Activated CD8-positive, alpha-beta memory T cell treated with anti-CD3 and anti-CD28 coated beads for 4 hours (primary cell): ENCODE results near the gene MICAL2.

Source experiments
- DNase-seq, 2 donors: peaks; one replicate each; pipeline ENCODE4 v3.0.0-alpha.2; 2020; ENCODE audit warnings: low read depth in 2 of 2

The MICAL2 gene

GRCh38 chr11:12287009-12287373 lies 176.6 kb downstream of the MICAL2 start:
- DNase-seq, result no peak

GRCh38 chr11:12287374-12288211 lies 177.2 kb downstream of the MICAL2 start:
- DNase-seq, result no peak

- peak in 1 of 2 donors; percentile 18 for DNase-seq
Measured at GRCh38 chr11:12288212-12288930, 178.0 kb downstream of the MICAL2 start.

- DNase-seq, result no peak
Measured at GRCh38 chr11:12288931-12289666, 178.7 kb downstream of the MICAL2 start.

- no peak for DNase-seq
Measured at GRCh38 chr11:12289667-12290476, 179.5 kb downstream of the MICAL2 start.

- no peak for DNase-seq
Measured at GRCh38 chr11:12290477-12290922, 180.1 kb downstream of the MICAL2 start.

GRCh38 chr11:12291313-12291712 lies 180.9 kb downstream of the MICAL2 start:
- no peak for DNase-seq

GRCh38 chr11:12291766-12292165 lies 181.4 kb downstream of the MICAL2 start:
- no peak for DNase-seq

GRCh38 chr11:12292766-12293165 lies 182.4 kb downstream of the MICAL2 start:
- no peak for DNase-seq

- no peak for DNase-seq
Measured at GRCh38 chr11:12293486-12293885, 183.1 kb downstream of the MICAL2 start.

- no peak for DNase-seq
Measured at GRCh38 chr11:12294613-12295012, 184.2 kb downstream of the MICAL2 start.

- DNase-seq, result no peak
Measured at GRCh38 chr11:12295943-12296342, 185.6 kb downstream of the MICAL2 start.

- no peak for DNase-seq
Measured at GRCh38 chr11:12298610-12299009, 188.2 kb downstream of the MICAL2 start.

- no peak for DNase-seq
Measured at GRCh38 chr11:12301379-12301778, 191.0 kb downstream of the MICAL2 start.

- DNase-seq, result no peak
Measured at GRCh38 chr11:12303421-12304149, 193.2 kb downstream of the MICAL2 start.

- no peak for DNase-seq
Measured at GRCh38 chr11:12306830-12307229, 196.4 kb downstream of the MICAL2 start.

GRCh38 chr11:12312132-12312531 lies 201.7 kb downstream of the MICAL2 start:
- DNase-seq, result no peak
